Subcutaneous adipose tissue (tissue), 4 donors: Measurements from ENCODE around the gene LAMB1. TPM values are rescaled to one million over a fixed set of nuclear protein-coding genes. Genes with fewer than 3 reads are reported as not detected.

ENCODE experiments used
- CTCF ChIP-seq: fragments of 450-650 bp; IDR thresholded peaks from one replicate; pipeline ENCODE4 v1.5.1; 2016; ENCODE audit warnings: low read depth, mild to moderate bottlenecking, control low read depth, antibody characterized with exemption, moderate library complexity
- total RNA-seq, 4 donors: library from RNA; depleted of rRNA; stranded (reverse); fragments of >200 nt; gene quantifications; one replicate each; pipeline ENCODE4 v1.1.0, GENCODE V29; 2016

The LAMB1 gene
- total RNA-seq, 4 donors from 2014 or later: 218 to 376 (median 309) TPM

- TF ChIP-seq CTCF: no peak
Observed at GRCh38 chr7:107975394-107976013, 27.5 kb downstream of the LAMB1 start.

GRCh38 chr7:107973861-107974260 is 29.1 kb downstream of the LAMB1 start:
- TF ChIP-seq CTCF: no peak

DNA sequence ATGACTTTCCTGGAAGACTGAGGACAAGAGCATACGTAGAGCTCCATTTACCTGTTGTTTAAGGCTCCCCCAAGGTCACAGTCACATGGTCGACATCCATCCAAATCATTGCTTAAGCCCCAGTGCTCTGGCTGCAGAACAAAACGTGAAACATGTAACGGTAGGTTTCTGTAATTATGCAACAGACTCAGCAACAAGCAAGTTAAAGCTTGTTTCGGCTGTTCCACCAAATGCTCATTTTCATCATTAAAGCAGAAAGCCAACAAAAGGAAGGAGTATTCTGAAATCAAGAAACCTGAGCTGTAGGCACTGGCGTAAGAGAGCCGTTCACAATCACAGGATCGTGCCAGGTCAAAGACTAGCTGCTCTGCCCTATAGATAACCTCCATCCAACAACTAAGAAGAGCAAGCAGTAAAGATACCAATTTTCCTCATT is 30.0 kb downstream of the LAMB1 start:
- TF ChIP-seq CTCF: no peak

GRCh38 chr7:107972075-107972482 is 30.9 kb downstream of the LAMB1 start:
- no peak for TF ChIP-seq CTCF

- TF ChIP-seq CTCF: no peak
Observed at GRCh38 chr7:107971613-107972012, 31.3 kb downstream of the LAMB1 start.

- no peak for TF ChIP-seq CTCF
Observed at GRCh38 chr7:107971100-107971499, 31.9 kb downstream of the LAMB1 start.

DNA sequence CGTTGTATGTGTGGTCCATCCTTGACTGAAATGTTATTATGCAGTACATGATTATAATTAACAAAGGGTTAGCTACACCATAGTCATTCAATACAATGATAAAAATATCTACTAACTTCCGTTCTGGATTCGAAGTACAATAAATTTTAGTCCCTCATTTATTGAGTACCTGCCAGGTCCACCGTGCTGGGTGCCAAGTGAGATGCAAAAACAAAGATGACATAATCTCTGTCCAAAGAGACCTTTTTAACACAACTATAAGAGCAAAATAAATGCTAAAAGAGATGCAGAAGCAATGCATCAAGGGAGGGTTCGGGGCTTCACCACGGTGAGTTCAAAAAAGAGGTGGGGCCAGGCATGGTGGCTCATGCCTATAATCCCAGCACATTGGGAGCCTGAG is 33.1 kb downstream of the LAMB1 start:
- TF ChIP-seq CTCF: no peak
